Measurements from ENCODE around the gene RPP25L.

The RPP25L gene

DNA sequence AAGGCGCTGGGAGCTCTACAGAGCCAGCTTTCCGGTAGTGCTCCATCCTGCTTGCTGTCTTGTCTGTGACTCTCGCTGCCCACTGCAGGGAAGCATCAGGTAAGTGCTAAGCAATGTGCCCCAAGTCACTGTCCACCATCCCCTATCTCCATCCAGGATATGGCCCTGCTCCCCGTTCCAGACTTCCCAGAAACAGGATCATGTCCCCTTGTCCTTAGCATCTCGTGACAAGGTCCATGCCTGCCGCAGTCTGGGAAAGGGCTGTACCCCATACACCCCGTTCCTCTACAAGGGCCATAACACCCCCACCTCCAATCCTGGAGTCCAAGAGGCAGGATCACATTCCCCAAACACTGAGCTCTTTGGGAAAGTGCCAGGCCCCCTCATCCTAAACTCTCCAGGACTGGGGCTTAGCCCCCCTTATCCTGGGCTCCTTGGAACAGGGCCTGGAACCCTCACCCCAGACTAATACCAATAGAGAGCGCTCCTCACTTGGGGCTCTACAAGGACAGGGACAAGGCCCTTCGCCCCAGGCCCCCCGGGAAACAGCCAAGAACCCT is 566 bp downstream of the RPP25L start:
- no peak for DNase-seq (ENCODE audit: low spot score)

DNA sequence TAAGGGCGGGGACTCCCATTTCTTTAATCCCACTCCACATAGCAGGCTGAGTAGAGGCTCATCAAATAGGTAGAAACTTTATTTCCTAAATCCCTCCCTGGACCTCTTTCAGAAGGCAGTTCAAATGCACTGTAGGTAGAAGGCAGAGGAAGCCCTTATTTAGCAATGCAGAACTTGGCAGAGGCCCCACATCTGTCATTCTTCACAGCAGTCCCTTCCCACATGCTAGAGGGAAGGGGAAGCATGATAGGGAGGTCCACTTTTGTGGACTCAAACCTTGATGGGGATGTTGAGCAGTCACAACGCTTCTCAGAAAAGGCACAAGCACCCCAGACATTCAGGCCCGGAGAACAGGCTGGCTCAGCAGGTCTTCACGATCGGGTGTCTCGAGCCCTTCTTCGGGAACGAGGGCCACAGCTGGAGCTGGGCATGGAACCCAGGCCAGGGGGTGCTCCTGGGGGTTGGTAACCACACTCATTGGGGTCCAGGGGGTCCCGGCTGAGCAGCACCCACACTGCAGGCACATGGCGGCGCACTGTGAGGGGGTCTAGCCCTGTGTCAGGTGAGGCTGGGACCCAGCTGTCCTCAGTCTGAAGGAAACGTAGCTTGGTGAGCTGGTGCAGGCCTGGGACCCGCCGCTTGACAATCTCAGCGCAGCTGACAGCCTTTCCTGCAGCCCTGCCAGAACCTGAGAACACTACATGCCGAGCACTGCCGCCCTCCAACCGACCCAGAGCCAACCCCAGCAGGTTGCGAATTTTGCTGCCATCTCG is 1.3 kb downstream of the RPP25L start:
- DNase-seq (ENCODE audit: low spot score), result no peak

DNA sequence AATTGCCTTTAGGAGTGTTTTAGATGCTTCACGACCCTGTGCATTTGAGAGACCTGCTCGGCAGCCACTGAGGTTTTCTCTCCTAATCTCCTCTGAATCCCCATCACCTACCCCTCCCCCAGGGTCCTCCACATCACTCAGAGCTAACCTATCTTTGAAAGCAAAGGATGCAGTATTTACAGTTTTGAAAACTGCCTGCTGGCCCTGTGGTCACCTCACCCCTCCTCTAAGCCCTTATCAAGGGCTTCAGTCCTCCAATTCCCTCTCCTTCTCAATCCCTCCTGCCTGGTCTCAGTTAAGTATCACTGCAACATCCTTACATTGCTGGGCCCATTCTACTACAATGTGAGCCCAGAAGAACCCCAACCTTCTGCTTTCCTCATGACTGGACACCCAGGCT is 4.6 kb downstream of the RPP25L start:
- DNase-seq (ENCODE audit: low spot score), result no peak

DNA sequence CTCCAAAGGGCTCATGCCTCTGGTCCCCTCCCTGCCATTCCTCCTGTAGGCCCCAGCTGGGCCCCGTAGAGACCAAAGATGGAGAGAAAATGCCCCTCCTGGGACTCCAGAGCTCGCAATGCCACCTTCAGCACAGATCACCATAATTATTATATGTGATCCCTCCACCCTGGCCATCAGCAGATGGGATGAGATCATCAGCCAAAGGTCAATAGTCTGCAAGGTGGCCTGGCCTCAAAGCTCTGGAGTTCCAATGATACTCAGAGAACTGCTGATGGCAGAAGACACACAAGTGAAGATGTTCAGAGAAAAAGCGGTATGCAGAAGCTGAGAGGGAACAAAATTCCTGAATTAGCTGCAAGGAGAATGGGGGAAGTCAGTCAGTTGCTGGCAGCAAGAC is 5.0 kb downstream of the RPP25L start:
- DNase-seq (ENCODE audit: low spot score), result no peak

DNA sequence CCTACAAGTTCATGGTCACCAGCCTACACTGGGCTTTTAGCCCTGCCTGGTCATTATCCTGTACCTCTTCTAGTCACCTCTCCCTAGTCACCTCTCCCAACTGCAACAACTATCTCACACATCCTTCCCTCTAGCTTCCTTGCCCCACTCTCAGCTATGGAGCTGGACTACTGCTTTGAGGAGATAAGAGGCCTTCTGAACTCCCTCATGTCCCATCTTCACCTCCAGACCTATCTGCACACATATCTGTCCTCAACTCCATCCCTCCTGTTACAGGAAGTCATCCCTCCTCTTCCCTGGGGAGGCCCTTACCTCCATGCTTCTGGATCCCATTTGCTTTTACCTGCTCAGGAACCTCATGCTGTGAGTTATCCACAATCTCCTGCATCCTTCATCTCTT is 5.7 kb downstream of the RPP25L start:
- no peak for DNase-seq (ENCODE audit: low spot score)

DNA sequence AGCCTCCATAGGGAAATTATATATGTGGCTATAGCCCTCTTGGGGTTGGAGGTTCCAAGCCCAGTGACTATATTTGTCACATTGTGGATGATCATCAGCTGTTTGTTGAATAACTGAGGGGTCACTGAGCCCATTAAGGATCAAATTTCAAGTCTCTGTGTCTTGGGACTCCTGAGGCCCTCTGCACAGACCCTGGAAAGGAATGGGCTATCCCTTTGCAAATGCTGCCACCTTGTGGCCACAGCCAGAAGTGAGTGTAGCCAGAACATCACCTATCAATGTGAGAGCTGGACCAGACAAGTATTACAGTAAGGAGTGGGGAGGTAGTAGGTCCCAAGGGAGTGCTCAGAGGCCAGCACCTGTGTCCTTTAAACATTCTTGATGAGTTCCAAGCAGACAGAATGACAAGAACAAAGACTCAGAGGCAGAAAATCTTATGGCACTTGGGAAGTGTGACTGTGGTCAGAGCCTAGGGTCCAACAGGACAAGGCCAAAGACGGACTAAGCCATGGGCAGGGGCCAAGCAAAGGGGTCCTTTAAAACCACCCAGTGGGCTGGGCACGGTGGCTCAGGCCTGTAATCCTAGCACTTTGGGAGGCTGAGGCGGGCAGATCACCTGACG is 8.2 kb downstream of the RPP25L start:
- peak; percentile 73 for DNase-seq (ENCODE audit: low spot score)

DNA sequence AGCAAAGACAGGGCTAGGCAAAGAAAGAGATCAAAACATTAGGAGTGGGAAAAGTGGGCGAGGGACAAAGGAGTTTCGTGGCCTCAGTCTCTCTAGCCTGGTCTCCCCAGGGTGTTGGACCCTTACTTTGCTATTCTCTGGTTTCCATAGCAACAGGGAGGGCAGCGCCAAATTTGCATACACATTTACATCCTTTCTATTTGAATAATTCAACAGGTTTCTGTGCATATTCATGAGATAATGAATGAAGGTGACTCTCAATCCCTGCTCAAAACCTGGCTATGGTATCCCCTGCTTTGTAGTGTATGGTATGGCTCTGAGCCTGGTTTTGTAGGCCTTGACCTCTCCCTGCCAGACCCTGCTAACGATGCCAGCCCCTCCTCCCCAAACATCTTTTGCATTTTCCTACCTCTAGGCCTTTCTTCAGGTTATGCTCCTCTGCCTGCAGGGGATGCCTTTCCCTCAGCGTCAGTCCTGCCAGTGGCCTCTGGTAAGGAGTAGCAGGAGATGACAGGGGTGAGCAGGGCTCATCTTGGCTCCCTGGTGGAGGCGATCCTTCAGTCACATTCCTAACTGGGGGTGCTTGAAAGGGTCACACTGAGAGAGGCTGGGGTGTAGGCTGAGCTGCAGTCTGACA is 9.8 kb downstream of the RPP25L start:
- no peak for DNase-seq (ENCODE audit: low spot score)

DNA sequence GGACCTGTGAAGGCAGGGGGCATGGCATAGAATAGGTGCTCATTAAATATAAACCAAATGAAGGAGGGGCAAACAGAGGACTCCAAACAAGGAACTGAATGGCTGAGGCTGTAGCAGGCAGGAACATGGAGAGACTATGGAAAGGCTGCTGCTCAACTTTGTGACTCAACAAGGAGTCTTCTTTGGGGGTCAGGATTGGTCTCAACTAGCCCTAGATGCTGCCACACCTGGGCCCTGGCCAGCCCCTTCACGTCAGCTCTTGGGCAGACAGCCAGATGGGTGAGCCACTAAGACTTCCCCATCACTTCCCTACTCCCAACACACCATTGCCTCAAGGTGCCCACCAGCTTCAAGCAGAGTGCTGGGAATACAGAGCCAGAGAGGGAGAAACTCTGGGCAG is 11.0 kb downstream of the RPP25L start:
- no peak for DNase-seq (ENCODE audit: low spot score)

DNA sequence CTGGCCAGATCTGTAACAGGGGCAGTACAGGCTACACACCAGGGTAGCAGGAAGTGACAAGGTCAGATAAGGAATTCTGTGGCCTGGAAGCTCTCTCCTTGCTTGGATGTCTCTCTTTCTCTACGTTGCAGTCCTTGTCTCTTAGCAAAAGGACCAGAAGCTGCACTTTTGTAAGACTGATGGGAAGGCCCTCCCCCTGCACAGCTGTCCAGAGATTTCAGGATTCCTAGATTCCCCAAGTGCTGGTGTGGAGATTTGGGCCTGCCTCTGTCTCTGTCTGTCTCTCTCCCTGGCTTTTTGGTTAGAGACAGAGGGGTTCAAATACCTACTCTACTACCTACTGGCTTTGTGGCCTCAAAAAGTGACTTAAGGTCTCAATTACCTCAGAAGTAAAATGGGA is 12.4 kb downstream of the RPP25L start:
- DNase-seq (ENCODE audit: low spot score), result no peak

DNA sequence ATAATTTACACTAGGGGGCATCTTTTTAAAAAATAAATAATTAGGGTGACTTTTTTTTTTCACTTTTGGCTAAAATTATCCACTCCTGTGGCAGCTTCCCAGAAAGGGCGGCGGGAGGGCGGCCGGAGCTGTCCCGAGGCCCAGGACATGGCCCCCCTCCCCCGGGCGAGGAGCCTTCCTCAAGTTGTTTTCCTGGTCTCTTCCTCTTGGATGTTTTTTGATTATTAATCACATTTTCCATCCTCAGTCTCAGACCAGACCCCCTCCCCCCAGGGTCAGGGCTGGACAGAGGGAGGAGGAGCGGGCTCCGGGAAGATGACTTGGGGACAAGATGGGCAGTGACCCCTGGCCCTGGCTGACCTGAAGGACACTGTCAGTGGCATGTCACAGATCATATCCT is 17.7 kb downstream of the RPP25L start:
- no peak for DNase-seq (ENCODE audit: low spot score)

DNA sequence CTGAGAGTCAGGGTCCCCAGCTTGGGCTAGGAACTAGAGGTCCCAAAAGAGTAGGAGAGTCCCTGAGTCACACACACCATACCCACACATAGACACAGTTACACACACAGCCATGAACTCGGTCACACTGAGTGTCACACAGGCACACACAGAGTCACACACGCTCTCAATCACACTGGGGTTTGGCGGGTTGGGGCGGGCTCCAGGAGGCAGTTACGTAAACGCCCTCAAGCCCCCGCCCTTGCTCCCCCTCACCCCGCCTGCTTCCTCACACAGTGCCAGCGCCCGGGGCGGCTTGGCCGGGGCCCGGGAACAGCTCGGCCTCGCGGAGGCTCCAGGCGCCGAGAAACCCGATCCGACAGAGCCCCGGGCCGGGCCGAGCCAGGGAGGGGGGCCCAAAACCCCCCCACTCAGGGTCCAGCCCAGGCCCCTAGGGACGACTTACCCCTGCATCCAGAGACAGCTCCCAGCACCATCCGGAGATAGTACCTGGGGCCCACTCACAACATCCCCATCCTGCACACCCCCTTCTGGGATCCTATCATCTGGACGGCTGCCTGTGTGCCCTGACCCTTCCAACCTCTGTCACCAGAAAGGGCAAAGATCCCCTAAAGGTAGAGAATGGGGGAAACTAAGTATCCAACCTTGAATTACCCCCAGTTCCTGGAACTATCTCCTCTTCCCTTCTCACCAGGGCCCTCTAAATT is 18.8 kb downstream of the RPP25L start:
- no peak for DNase-seq (ENCODE audit: low spot score)

DNA sequence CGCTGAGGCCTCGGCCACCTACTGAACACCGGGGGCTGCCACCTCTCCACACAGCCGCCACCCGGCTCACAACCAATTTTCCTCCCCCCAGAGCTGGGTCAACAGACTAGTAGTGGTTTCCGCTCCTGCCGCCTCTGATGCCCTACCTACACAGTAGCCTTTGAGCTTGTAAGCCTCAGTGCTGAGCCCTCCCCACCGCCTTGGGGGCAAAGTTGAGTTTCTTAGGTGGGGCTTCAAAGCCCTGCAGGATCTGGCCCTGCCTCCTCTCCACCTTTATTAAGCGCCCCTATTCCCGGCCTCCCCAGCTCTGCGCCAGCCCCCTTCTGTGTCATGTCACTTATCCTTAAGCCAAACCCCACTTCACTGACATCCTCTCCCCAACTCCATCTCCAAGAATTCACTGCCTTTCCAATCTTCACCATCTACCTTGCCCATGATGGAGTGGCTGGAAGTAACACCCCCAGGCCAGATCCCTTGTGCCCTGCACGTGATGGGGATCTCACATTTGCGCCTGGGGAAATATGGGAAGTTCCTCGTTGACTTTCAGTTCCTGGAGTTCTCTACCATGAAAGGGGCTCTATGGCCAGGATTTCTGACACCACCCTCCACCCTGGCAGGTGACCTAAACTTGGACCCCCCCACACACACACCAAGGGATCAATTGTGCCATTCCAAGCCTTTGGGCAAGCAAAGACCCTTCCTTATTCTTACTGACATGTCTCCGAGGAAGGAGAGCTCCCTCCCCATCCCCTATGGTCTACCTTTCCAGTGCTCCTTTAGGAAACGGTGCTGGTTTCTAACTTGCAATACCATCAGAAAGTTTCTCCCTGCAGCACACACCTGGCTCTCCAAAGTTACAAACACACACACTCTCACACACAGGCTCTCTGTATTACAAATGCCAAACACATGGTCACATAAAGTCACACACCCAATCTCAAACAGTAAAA is 19.7 kb downstream of the RPP25L start:
- DNase-seq (ENCODE audit: low spot score), result no peak

DNA sequence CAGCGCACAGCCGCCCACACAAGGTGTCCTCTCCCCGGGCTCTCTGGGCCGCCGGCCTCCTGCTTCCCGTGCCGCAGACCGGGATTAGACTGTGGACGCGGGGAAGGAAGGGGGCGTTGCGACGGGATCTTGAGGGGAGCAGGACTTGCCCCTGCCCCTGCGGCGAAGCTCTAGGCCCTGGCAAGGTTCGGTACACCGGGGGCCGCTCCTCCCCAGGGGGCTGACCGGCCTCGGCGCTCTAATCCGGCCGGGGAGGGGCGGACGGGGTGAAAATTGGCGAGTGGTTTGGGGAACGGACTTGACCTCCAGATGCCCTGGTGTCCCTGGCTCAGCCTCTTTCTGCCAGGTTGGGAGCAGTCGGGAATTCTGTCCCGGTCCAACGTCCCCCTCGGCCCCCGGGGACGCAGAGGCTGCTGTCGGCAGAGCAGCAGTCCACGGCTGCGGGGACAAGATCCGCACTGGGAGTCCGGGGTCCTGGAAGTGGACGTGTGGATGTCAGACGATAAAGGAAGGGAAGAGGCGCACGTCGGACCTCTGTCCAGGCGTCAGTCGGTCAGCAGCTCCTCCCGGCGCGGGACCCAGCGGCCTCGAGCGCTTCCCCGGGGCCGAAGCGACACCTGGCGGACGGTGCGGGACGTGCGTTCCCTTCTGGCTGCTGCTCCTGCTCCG is 20.5 kb downstream of the RPP25L start:
- peak; percentile 93 for DNase-seq (ENCODE audit: low spot score)

DNA sequence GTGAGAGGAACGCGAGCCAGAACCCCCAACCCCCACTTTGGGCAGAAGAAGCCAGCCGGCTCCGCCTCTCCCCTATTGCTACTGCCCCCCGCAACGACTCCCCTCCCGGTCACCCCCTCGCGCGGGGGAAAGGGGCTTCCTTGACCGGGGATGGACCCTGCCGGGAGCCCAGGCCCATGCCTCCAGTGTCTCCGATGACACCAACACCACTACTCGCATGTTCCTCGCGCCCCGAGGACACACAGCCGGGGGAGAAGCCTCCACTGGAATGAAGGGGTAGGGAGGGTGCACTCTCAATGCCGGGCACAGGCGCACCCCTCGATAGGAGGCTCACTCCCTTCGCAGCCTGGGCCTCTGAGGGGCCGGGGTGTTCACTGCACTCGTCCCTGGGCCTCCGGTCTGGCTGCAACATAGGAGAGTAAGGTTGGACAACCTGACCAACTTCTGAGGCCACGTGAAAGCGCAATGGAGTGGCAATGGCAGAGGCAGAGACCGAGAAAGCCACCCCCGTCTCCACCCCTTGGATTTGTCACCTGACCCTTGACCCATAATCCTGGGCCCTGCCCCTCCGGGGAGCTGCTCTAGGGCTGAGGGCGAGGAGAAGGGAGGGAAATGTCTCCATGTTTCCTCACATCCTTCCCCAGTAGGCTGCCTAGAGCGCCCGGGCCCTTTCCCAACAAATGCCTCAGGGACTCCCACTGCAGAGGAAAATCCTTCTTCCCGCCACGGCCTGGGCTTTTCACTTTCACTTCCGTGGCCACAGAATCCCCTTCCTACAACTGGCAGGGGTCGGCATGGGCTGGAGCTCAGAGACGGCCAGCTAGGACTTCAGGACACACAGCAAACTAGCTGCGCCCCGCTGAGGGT is 21.3 kb downstream of the RPP25L start:
- no peak for DNase-seq (ENCODE audit: low spot score)

DNA sequence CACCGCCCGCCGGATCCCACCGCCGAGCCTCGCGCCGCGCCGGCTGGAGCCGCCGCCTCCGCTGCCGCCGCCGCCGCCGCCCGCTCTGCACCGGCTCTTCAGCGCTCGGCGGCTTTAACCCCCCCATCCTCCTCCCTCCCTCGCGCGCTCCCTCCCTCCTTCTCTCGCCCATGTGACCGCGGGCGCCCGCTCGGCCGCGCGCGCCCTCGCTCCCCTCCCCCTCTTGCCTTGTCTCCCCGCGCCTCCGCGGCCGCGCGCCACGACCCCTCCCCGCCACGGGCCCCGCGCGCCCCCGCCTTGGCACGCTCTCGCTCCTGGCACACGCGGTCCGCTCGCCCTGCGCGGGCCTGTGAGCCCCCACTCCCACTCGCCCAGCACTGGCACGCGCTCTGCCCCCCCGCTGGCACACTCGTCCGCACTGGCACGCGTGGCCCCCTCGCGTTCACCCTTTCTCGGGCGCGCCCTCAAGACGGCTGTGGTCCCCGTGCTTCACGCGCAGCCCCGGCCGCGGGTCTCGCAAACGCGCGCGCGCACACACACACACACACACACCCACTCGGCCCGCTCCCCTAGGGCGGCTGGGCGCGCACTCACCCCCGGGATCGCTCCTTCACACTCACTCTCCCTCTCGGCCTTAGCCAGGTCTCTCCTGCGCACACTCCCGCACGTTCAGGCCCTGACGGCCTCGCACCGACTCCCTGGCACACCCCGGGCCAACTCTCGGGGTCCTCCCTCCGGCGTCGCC is 22.1 kb downstream of the RPP25L start, which contains the start of gene CNTFR:
TSS of gene CNTFR (minus strand) at position 89 of the 745 bp plus-strand sequence. CDS start 20,743 bp downstream, outside the sequence.
- no peak for DNase-seq (ENCODE audit: low spot score)

DNA sequence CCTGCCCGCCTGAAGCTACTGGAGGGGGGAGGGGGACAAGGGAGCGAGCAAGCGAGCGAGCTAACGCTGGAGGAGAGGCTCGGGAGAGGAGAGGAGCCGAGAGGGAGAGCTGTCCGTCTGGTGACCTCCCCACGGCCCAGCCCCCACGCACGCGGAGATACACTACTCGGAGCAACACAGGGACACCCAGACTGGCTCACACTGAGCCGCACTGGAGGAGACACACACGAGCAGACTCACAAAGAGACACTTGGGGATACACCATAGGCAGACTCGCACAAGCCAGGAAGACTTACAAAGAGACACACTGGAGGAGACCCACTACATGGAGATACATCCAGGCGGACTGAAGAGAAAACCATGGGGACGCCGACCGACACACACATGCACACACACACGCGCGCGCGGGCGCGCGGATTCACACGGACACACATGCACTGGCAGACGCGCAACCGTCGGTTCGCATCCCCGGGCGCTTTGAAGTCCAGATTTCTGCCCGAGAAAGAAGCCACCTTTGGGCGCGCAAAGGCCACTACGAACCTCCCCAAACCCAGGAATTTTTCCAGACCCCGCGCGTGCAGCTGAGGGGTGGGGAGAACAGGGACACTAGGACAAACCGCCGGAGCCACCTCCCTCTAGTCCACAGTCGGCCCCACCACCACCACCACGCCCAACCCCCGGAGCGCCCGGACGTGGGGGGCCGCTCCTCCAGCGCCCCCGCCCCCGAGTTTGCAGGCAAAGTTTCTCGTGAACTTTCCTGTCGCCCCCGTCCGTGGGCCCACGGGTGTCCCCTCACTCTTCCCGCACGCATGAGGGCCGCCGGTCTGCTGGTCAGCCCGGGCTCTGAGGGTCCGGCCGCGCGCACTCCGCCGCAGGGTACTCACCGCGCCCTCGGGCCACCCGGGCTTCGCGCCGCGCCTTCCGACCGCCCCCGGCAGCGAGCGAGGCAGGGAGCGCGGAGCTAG is 22.9 kb downstream of the RPP25L start:
- no peak for DNase-seq (ENCODE audit: low spot score)

DNA sequence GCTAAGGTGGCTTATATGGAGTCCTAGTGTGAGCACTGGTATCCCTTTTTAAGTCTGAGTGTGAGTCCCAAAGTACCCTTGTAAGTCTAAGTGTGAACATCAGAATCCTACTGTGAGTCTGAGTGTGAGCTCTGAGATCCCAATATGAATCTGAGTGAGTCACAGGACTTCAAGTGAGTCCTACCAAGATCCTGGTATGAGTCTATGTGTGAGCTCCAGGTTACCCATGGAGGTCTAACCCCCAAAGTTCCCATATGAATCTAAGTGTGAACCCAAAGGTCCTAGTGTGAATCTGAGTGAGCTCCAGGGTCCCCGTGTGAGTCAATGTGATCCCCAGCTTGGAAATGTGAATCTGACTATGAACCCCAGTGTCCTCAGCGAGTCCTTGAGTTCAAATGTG is 24.6 kb downstream of the RPP25L start:
- no peak for DNase-seq (ENCODE audit: low spot score)
